ENCODE results near the gene MGRN1.

Gene MGRN1

GRCh38 chr16:4684058-4684715, 59.6 kb downstream of the MGRN1 start:
- H3K36me3 ChIP-seq (ENCODE audit: control insufficient read depth, insufficient read depth, low read length), result peaks cover 51% of the 10 kb centered on the region
- no peak for DNase-seq (ENCODE audit: extremely low read depth, insufficient read length)
- TF ChIP-seq, protein P1, sequence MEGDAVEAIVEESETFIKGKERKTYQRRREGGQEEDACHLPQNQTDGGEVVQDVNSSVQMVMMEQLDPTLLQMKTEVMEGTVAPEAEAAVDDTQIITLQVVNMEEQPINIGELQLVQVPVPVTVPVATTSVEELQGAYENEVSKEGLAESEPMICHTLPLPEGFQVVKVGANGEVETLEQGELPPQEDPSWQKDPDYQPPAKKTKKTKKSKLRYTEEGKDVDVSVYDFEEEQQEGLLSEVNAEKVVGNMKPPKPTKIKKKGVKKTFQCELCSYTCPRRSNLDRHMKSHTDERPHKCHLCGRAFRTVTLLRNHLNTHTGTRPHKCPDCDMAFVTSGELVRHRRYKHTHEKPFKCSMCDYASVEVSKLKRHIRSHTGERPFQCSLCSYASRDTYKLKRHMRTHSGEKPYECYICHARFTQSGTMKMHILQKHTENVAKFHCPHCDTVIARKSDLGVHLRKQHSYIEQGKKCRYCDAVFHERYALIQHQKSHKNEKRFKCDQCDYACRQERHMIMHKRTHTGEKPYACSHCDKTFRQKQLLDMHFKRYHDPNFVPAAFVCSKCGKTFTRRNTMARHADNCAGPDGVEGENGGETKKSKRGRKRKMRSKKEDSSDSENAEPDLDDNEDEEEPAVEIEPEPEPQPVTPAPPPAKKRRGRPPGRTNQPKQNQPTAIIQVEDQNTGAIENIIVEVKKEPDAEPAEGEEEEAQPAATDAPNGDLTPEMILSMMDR (IDR thresholded peaks at IDR 0.05; ENCODE audit: insufficient read depth, low read length, poor library complexity, severe bottlenecking), result no peak
- no peak overlapping the region for H3K4me3 ChIP-seq (replicated peaks; ENCODE audit: low read depth, low read length)
- no peaks in the 10 kb centered on the region for H3K27me3 ChIP-seq (replicated peaks; ENCODE audit: control insufficient read depth, insufficient read depth, low read length)

DNA sequence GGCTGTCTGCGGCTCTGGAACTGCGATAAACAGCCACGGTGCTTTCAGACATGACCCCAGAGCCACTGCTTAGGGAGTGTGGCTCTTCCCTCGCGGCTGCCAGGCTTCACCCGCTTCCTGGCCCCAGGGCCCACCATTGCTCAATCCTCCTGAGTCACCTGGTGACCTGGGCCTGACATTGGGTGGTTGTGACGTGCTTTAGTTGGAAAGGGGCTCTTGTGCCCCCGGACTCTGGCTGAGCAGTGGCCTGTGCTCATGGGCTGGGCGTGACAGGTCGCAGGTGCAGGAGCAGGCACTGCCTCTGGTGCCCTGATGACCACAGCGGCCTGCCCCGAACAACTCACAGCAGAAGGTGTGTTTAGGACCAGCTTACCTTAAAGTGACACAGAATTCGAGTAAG, 60.1 kb downstream of the MGRN1 start:
- H3K36me3 ChIP-seq (ENCODE audit: control insufficient read depth, insufficient read depth, low read length), result peaks cover 46% of the 10 kb centered on the region
- H3K27me3 ChIP-seq (replicated peaks; ENCODE audit: control insufficient read depth, insufficient read depth, low read length), result no peaks in the 10 kb centered on the region
- H3K4me3 ChIP-seq (replicated peaks; ENCODE audit: low read depth, low read length), result no peak overlapping the region
- DNase-seq (ENCODE audit: extremely low read depth, insufficient read length), result no peak
- TF ChIP-seq, protein P1 (IDR thresholded peaks at IDR 0.05; ENCODE audit: insufficient read depth, low read length, poor library complexity, severe bottlenecking), result no peak

GRCh38 chr16:4685292-4685691, 60.7 kb downstream of the MGRN1 start:
- no peak overlapping the region for H3K4me3 ChIP-seq (replicated peaks; ENCODE audit: low read depth, low read length)
- TF ChIP-seq, protein P1 (IDR thresholded peaks at IDR 0.05; ENCODE audit: insufficient read depth, low read length, poor library complexity, severe bottlenecking), result no peak
- no peak for DNase-seq (ENCODE audit: extremely low read depth, insufficient read length)
- no peaks in the 10 kb centered on the region for H3K27me3 ChIP-seq (replicated peaks; ENCODE audit: control insufficient read depth, insufficient read depth, low read length)
- H3K36me3 ChIP-seq (ENCODE audit: control insufficient read depth, insufficient read depth, low read length), result peaks cover 46% of the 10 kb centered on the region

GRCh38 chr16:4685776-4686496, 61.3 kb downstream of the MGRN1 start:
- Histone ChIP-seq H3K4me3 (replicated peaks; ENCODE audit: low read depth, low read length) (no peak overlapping the region), H3K27me3 (replicated peaks; ENCODE audit: control insufficient read depth, insufficient read depth, low read length) (no peaks in the 10 kb centered on the region), H3K36me3 (ENCODE audit: control insufficient read depth, insufficient read depth, low read length) (peaks cover 48% of the 10 kb centered on the region)
- TF ChIP-seq, protein P1 (IDR thresholded peaks at IDR 0.05; ENCODE audit: insufficient read depth, low read length, poor library complexity, severe bottlenecking), result no peak
- DNase-seq (ENCODE audit: extremely low read depth, insufficient read length), result no peak

DNA sequence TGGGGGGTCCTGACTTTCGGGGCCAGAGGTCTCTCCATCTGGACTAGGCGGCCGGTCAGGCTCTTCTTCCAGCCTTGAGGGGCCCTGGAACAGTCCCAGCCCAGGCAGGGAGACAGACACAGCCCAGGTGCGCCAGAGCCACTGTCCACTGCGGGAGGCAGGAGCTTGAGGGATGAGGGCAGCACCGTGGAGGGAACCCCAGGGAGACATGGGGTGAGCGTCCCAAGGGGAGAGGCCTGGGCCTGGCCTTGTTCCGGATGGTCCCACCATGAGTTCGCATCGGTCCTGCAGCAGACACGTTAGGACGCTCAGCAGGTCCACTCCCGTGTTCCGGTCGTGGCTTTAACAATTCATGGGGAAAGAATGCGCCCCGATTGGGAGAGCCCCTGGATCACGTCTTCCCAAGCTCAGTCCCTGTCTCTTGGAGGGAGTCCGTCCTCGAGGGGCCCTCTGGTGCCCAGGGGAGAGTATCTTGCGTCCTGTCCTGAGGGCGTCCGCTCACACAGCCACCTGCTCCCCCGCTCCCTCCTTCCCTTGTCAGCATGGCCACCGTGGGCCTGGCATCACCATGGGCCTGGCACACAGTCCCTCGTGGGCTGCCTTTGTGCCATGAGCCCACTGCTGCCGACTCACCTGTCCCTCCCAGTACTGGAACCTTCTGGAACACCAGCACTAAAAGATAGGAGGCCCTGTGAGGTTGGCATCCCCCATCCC, 62.0 kb downstream of the MGRN1 start:
- Histone ChIP-seq H3K27me3 (replicated peaks; ENCODE audit: control insufficient read depth, insufficient read depth, low read length) (no peaks in the 10 kb centered on the region), H3K36me3 (ENCODE audit: control insufficient read depth, insufficient read depth, low read length) (peaks cover 45% of the 10 kb centered on the region), H3K4me3 (replicated peaks; ENCODE audit: low read depth, low read length) (no peak overlapping the region)
- TF ChIP-seq, protein P1 (IDR thresholded peaks at IDR 0.05; ENCODE audit: insufficient read depth, low read length, poor library complexity, severe bottlenecking), result no peak
- no peak for DNase-seq (ENCODE audit: extremely low read depth, insufficient read length)
